Activated CD4-positive, alpha-beta memory T cell treated with anti-CD3 and anti-CD28 coated beads, Interleukin-2, amount 10 ng/mL, durations not matched to agents 7 days and 5 days (primary cell): Measurements from ENCODE around the gene RFX4. TPM values are rescaled to one million over a fixed set of nuclear protein-coding genes. Genes with fewer than 3 reads are reported as not detected.

Source experiments
- CTCF ChIA-PET: fragments of 350-600 bp; sonication (Branson Sonifier 250); formaldehyde crosslinking; loops from one replicate; lab custom pipeline; 2021; ENCODE audit warnings: antibody characterized with exemption, inconsistent platforms; lab: Charles Lee
- POLR2A ChIA-PET: fragments of 350-600 bp; sonication (Branson Sonifier 250); formaldehyde crosslinking; loops from one replicate; lab custom pipeline; 2021; ENCODE audit warnings: antibody characterized with exemption; lab: Charles Lee
- DNase-seq: peaks from one replicate; pipeline ENCODE4 v3.0.0-alpha.2; 2020
- H3K27ac Mint-ChIP-seq: one replicate; pipeline ENCODE4 v1.8.0; 2021; ENCODE audit warnings: mild to moderate bottlenecking, mixed read lengths
- H3K27me3 Mint-ChIP-seq: one replicate; pipeline ENCODE4 v1.8.0; 2021; ENCODE audit warnings: mixed read lengths
- H3K36me3 Mint-ChIP-seq: one replicate; pipeline ENCODE4 v1.8.0; 2021; ENCODE audit warnings: low read depth, mixed read lengths
- H3K4me1 Mint-ChIP-seq: one replicate; pipeline ENCODE4 v1.8.0; 2021; ENCODE audit warnings: mixed read lengths
- H3K4me3 Mint-ChIP-seq: one replicate; pipeline ENCODE4 v1.8.0; 2021; ENCODE audit warnings: mild to moderate bottlenecking, mixed read lengths
- H3K9me3 Mint-ChIP-seq: one replicate; pipeline ENCODE4 v1.8.0; 2021; ENCODE audit warnings: mixed read lengths
- total RNA-seq, 2 experiments: library from RNA; stranded (reverse); gene quantifications; one replicate each; pipeline ENCODE4 v1.2.3, GENCODE V29; 2021

The RFX4 gene
- total RNA-seq, 2 experiments from 2014 or later, result not detected

- H3K4me1 Mint-ChIP-seq, result peaks cover 11% of the 10 kb centered on the region
- no peak for DNase-seq
- no peaks in the 10 kb centered on the region for H3K9me3 Mint-ChIP-seq
- peak overlapping the region; percentile 67 for H3K27ac Mint-ChIP-seq
- POLR2A ChIA-PET, result interaction anchor here (0.8 to 2.4 kb wide), 2 partner anchors 12 to 14 kb away, joined by 3 to 10 read pairs; partner anchors contain the start of gene RIC8B
- H3K27me3 Mint-ChIP-seq, result no peaks in the 10 kb centered on the region
- peak overlapping the region; percentile 12 for H3K4me3 Mint-ChIP-seq
- CTCF ChIA-PET, result interaction anchor here (1.7 kb wide), 1 partner anchor 13 kb away, joined by 9 read pairs; no protein-coding TSS in a partner anchor
- no peaks in the 10 kb centered on the region for H3K36me3 Mint-ChIP-seq
These were observed 177.4 kb downstream of the RFX4 start for GRCh38 chr12:106760184-106760531.

- Mint-ChIP-seq H3K36me3 (no peaks in the 10 kb centered on the region), H3K27me3 (peaks cover 11% of the 10 kb centered on the region), H3K9me3 (no peaks in the 10 kb centered on the region), H3K4me1 (peaks cover 15% of the 10 kb centered on the region), H3K4me3 (no peak overlapping the region), H3K27ac (no peak overlapping the region)
- DNase-seq, result no peak
- CTCF ChIA-PET, result no interaction called here
- POLR2A ChIA-PET, result no interaction called here
These were observed 181.4 kb downstream of the RFX4 start for GRCh38 chr12:106764220-106764619.

- Mint-ChIP-seq H3K27me3 (peaks cover 11% of the 10 kb centered on the region), H3K36me3 (no peaks in the 10 kb centered on the region), H3K4me1 (peaks cover 14% of the 10 kb centered on the region), H3K9me3 (no peaks in the 10 kb centered on the region), H3K27ac (no peak overlapping the region), H3K4me3 (no peak overlapping the region)
- ChIA-PET CTCF (no interaction called here), POLR2A (no interaction called here)
- DNase-seq, result no peak
These were observed 181.9 kb downstream of the RFX4 start for GRCh38 chr12:106764738-106765137.

DNA sequence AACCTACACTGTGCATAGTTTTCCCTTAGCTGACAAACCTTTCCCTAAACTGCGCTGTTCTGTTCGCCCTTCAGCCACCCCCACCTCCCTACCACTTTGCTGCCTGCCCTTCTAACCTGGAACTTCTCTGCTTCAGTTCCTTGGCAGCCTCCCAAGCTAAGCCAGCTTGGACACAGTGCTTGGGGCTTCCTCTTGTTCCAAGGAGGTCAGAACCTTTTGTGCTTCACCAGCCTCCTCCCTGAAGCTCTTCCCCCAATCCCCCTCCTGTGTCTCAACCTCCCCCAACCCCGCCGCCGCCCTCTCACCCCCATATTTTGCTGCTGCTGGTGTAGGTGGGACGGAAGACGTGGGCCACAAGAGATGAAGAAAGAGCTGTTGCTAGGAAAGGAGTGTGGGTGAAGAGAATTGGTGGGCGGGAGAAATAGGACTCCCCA is 183.6 kb downstream of the RFX4 start:
- no peak overlapping the region for H3K27ac Mint-ChIP-seq
- no peaks in the 10 kb centered on the region for H3K9me3 Mint-ChIP-seq
- no peak for DNase-seq
- ChIA-PET CTCF (no interaction called here), POLR2A (interaction anchor here (1.7 kb wide), 1 partner anchor 13 kb away, joined by 3 read pairs; no protein-coding TSS in a partner anchor)
- no peak overlapping the region for H3K4me3 Mint-ChIP-seq
- H3K36me3 Mint-ChIP-seq, result no peaks in the 10 kb centered on the region
- peaks cover 11% of the 10 kb centered on the region for H3K27me3 Mint-ChIP-seq
- peaks cover 5% of the 10 kb centered on the region for H3K4me1 Mint-ChIP-seq

DNA sequence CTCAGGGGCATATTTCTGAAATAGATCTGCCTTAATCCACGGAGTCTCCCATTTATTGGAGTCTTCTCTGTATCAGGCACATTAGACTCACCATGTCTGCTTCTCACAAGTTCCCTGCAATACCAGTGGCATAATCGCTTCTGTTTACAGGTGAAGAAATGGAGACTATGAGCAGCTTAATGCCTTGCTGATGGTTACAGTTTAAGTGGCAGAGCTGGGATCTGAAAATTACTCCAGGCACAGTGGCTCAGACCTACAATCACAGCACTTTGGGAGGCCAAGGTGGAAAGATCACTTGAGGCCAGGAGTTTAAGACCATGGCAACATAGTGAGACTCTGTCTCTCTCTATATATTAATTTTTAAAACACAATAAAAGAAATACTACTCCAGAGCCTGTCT is 184.4 kb downstream of the RFX4 start:
- Mint-ChIP-seq H3K9me3 (no peaks in the 10 kb centered on the region), H3K27ac (no peak overlapping the region), H3K4me1 (peaks cover 5% of the 10 kb centered on the region), H3K36me3 (no peaks in the 10 kb centered on the region), H3K27me3 (peaks cover 11% of the 10 kb centered on the region), H3K4me3 (no peak overlapping the region)
- CTCF ChIA-PET, result no interaction called here
- no peak for DNase-seq
- POLR2A ChIA-PET, result interaction anchor here (1.7 kb wide), 1 partner anchor 13 kb away, joined by 3 read pairs; no protein-coding TSS in a partner anchor

DNA sequence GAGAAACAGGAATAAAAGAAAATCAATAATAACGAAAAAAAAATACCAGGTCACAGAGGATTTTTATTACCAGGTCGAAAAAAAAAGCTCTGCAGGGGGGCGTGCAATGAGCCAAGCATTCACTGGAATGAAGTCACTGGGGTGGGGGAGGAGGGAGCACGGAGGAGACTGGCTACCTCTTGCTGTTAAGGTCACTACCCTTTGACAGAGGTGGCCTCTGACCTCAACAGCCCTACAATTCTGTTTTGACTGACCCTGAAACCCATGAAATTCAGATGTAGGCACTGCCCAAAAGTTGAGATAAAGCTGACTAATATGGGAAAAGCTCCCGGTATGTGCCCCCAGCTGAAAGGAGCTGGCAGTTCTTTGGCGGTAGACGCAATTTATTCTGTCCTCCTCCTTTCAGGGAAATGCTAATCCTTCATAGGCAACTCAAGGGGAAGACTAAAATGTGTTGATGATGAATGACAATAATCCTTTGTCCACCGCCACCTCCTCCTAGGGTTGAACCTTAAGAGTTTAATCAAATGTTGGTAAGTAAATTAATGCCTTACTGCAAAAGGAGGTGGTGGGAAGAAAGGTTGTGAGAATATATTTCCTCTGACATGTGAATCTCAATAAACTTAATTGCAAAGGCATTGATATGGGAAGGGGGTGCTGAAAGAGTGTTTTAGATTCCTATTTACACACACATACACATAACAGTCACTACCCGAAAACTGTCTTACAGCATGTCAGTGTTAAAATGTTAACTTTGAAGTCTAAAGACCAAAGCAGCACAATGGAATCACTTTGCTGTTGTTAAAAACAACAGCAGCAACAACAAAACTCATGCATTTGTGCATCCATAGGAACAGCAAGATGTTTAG is 185.4 kb downstream of the RFX4 start:
- no peak overlapping the region for H3K4me3 Mint-ChIP-seq

GRCh38 chr12:106769078-106769477 is 186.3 kb downstream of the RFX4 start:
- DNase-seq, result no peak
- Mint-ChIP-seq H3K4me1 (peaks cover 10% of the 10 kb centered on the region), H3K9me3 (no peaks in the 10 kb centered on the region), H3K4me3 (no peak overlapping the region), H3K27ac (no peak overlapping the region), H3K36me3 (no peaks in the 10 kb centered on the region), H3K27me3 (peaks cover 11% of the 10 kb centered on the region)
- ChIA-PET CTCF (no interaction called here), POLR2A (interaction anchor here (0.8 kb wide), 1 partner anchor 16 kb away, joined by 3 read pairs; no protein-coding TSS in a partner anchor)

More for the DNA sequence above, 185.4 kb downstream of the RFX4 start:
- ChIA-PET CTCF (no interaction called here), POLR2A (interaction anchor here (0.8 to 1.7 kb wide), 2 partner anchors 14 to 15 kb away, joined by 3 read pairs; no protein-coding TSS in a partner anchor)
- Mint-ChIP-seq H3K27ac (no peak overlapping the region), H3K27me3 (peaks cover 11% of the 10 kb centered on the region), H3K36me3 (no peaks in the 10 kb centered on the region), H3K9me3 (no peaks in the 10 kb centered on the region), H3K4me1 (peaks cover 5% of the 10 kb centered on the region)
- DNase-seq, result no peak

DNA sequence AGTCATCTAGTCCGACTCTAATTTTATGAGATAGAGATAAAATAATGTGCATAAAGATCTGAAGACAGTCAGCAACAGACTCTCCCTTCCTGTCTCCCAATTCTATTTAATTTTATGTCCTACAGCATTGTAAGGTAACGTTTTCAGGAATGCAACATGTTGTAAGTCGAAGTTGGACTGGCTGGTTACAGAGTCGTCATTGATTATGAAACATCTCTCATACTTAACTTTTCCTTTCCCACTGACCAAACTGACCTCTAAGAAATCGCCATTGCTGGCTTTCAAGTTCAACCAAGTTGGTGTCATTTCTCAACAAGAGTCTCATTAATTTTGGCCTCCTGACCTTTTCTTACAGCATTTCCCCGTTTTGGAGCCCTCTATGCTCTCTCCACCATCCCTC is 186.7 kb downstream of the RFX4 start:
- H3K27me3 Mint-ChIP-seq, result peaks cover 11% of the 10 kb centered on the region
- CTCF ChIA-PET, result no interaction called here

GRCh38 chr12:106771425-106771824 is 188.6 kb downstream of the RFX4 start:
- no peak overlapping the region for H3K27ac Mint-ChIP-seq
- POLR2A ChIA-PET, result no interaction called here

More for the DNA sequence above, 186.7 kb downstream of the RFX4 start:
- H3K9me3 Mint-ChIP-seq, result no peaks in the 10 kb centered on the region
- no peak overlapping the region for H3K4me3 Mint-ChIP-seq
- POLR2A ChIA-PET, result interaction anchor here (0.8 kb wide), 1 partner anchor 16 kb away, joined by 3 read pairs; no protein-coding TSS in a partner anchor
- H3K4me1 Mint-ChIP-seq, result peaks cover 11% of the 10 kb centered on the region
- no peaks in the 10 kb centered on the region for H3K36me3 Mint-ChIP-seq
- H3K27ac Mint-ChIP-seq, result no peak overlapping the region
- no peak for DNase-seq

DNA sequence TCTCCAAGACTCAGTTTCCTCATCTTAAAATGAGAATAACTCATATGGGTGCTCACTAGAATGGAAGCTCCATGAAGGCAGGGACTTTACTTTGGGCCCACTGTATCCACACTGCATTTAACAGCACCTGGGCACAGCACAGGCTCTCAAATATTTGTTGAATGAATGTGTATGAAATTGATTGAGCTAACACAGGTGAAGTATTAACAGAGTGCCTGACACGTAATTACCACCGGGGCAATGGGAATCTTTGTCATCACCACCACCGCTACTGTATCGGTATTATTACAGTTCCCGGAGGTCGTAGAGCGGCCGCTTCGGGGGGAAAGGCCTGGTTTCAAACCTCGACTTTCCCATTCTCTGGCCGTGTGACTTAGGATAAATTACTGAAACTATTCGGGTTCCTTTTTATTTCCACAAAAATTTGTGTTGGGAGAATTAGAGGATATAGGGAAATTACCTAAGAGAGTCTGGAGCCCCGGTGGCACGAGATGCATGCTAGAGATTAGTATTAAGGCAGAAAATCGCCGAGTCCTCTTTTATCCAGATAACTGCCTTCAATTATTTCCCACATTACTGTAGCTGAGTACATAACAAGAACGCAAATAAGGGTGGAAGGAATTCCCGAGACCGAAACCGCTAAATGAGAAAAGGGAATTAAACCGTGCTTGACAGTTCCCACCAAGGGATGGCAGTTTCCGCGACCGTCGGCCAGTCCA is 190.6 kb downstream of the RFX4 start:
- peak overlapping the region; percentile 87 for H3K27ac Mint-ChIP-seq
- H3K36me3 Mint-ChIP-seq, result peaks cover 4% of the 10 kb centered on the region
- POLR2A ChIA-PET, result interaction anchor here (1.6 to 2.5 kb wide), 2 partner anchors 14 to 18 kb away, joined by 4 to 10 read pairs; no protein-coding TSS in a partner anchor
- no peak for DNase-seq
- CTCF ChIA-PET, result interaction anchor here (1.1 to 1.9 kb wide), 2 partner anchors 13 to 26 kb away, joined by 4 to 9 read pairs; no protein-coding TSS in a partner anchor
- no peaks in the 10 kb centered on the region for H3K9me3 Mint-ChIP-seq
- H3K4me3 Mint-ChIP-seq, result peak overlapping the region; percentile 93
- peaks cover 29% of the 10 kb centered on the region for H3K4me1 Mint-ChIP-seq
- no peaks in the 10 kb centered on the region for H3K27me3 Mint-ChIP-seq

More at GRCh38 chr12:106771425-106771824, 188.6 kb downstream of the RFX4 start:
- Mint-ChIP-seq H3K4me3 (no peak overlapping the region), H3K4me1 (peaks cover 27% of the 10 kb centered on the region), H3K9me3 (no peaks in the 10 kb centered on the region), H3K27me3 (peaks cover 9% of the 10 kb centered on the region), H3K36me3 (peaks cover 4% of the 10 kb centered on the region)
- CTCF ChIA-PET, result interaction anchor here (1.1 kb wide), 1 partner anchor 24 kb away, joined by 3 read pairs; no protein-coding TSS in a partner anchor
- DNase-seq, result no peak

- Mint-ChIP-seq H3K27ac (peak within 1 kb of the TSS; percentile 87), H3K4me1 (peaks cover 29% of the 10 kb centered on the region), H3K36me3 (peaks cover 4% of the 10 kb centered on the region), H3K9me3 (no peaks in the 10 kb centered on the region), H3K4me3 (peak within 1 kb of the TSS; percentile 93), H3K27me3 (no peaks in the 10 kb centered on the region)
- ChIA-PET CTCF (no interaction called here), POLR2A (interaction anchor here (2.5 kb wide), 1 partner anchor 15 kb away, joined by 10 read pairs; no protein-coding TSS in a partner anchor)
- peak; percentile 84 for DNase-seq
These were observed 191.4 kb downstream of the RFX4 start, which contains the start of gene RIC8B for GRCh38 chr12:106774005-106774807. Gene RIC8B (plus strand): TSS chr12:106774682. CDS start chr12:106774746, 64 bp downstream.
